B cell (primary cell): ENCODE measurements around the gene NAXD. TPM values are rescaled to one million over a fixed set of nuclear protein-coding genes. Genes with fewer than 3 reads are reported as not detected.

Source experiments
- ATAC-seq: fragments of 200-7000 bp; cut with Tn5 transposase; one replicate; pipeline ENCODE4 v1.10.0; 2021; ENCODE audit warnings: low read depth, mild to moderate bottlenecking, moderate number of reproducible peaks, moderate library complexity
- CTCF ChIA-PET: fragments of 350-600 bp; sonication (Branson Sonifier 250); formaldehyde crosslinking; loops from one replicate; lab custom pipeline; 2021; ENCODE audit warnings: antibody characterized with exemption, inconsistent platforms; lab: Charles Lee
- POLR2A ChIA-PET: fragments of 350-600 bp; sonication (Branson Sonifier 250); formaldehyde crosslinking; loops from one replicate; lab custom pipeline; 2021; ENCODE audit warnings: antibody characterized with exemption; lab: Charles Lee
- DNase-seq: peaks from one replicate; pipeline ENCODE4 v3.0.0; 2013
- H2AFZ ChIP-seq: 2 replicates; pipeline ENCODE4 v1.6.1; 2012; ENCODE audit warnings: mild to moderate bottlenecking, low read depth, low read length; ENCODE audit not compliant: insufficient read depth, poor library complexity, severe bottlenecking
- H3K27ac ChIP-seq, 2 donors: 1 replicate in 1 of 2; 2 replicates in 1 of 2; pipeline ENCODE4 v1.5.1; 2012 to 2013; ENCODE audit warnings: low read length in 2 of 2, mild to moderate bottlenecking in 2 of 2, moderate library complexity in 1 of 2
- H3K27me3 ChIP-seq, 4 experiments: fragments of 200-600 bp in 1 of 4; sonication (generic) in 1 of 4; replicated peaks in 1 of 4; 1 replicate in 2 of 4; 2 replicates in 2 of 4; pipeline versions ENCODE4 v1.6.1 to v1.7.0; 2013 to 2016; ENCODE audit warnings: low read length in 3 of 4, mild to moderate bottlenecking in 2 of 4, mixed read lengths in 1 of 4, moderate library complexity in 1 of 4; ENCODE audit not compliant: insufficient read depth in 4 of 4, control insufficient read depth in 3 of 4; ENCODE audit errors: control extremely low read depth in 1 of 4
- H3K36me3 ChIP-seq, 2 experiments: replicated peaks in 1 of 2; 1 replicate in 1 of 2; 2 replicates in 1 of 2; pipeline versions ENCODE4 v1.6.1 to v1.7.1; 2013; ENCODE audit warnings: low read length in 1 of 2; ENCODE audit not compliant: insufficient read depth in 2 of 2, control insufficient read depth in 1 of 2; ENCODE audit errors: control extremely low read depth in 1 of 2, extremely low read depth in 1 of 2
- H3K4me1 ChIP-seq, 2 donors: fragments of 200-600 bp in 1 of 2; sonication (generic) in 1 of 2; 1 replicate in 1 of 2; 2 replicates in 1 of 2; pipeline versions ENCODE4 v1.5.1 to v1.6.1; 2013 to 2017; ENCODE audit warnings: low read length in 2 of 2; ENCODE audit not compliant: control insufficient read depth in 2 of 2, insufficient read depth in 2 of 2
- H3K4me2 ChIP-seq: replicated peaks from 2 replicates; pipeline ENCODE3; 2012; ENCODE audit warnings: mild to moderate bottlenecking, low read depth, low read length; ENCODE audit not compliant: poor library complexity, severe bottlenecking
- H3K4me3 ChIP-seq, 5 experiments: fragments of 200-600 bp in 1 of 5; sonication (generic) in 1 of 5; 1 replicate in 3 of 5; 2 replicates in 2 of 5; pipeline versions ENCODE4 v1.5.1 to v1.7.0; 2011 to 2016; ENCODE audit warnings: low read length in 4 of 5, mild to moderate bottlenecking in 4 of 5, low read depth in 2 of 5, control low read depth in 1 of 5, moderate library complexity in 1 of 5; ENCODE audit not compliant: insufficient read depth in 1 of 5; ENCODE audit errors: control extremely low read depth in 1 of 5, extremely low read depth in 1 of 5
- H3K79me2 ChIP-seq: fragments of 200-600 bp; sonication (generic); one replicate; pipeline ENCODE4 v1.6.0; 2016; ENCODE audit warnings: low read length; ENCODE audit not compliant: control insufficient read depth, insufficient read depth
- H3K9ac ChIP-seq: fragments of 200-600 bp; sonication (generic); 2 replicates; pipeline ENCODE4 v1.6.1; 2017; ENCODE audit warnings: mild to moderate bottlenecking, low read length, moderate library complexity
- H3K9me3 ChIP-seq, 3 donors: one replicate each; pipeline versions ENCODE4 v1.6.1 to v1.7.1; 2013; ENCODE audit warnings: low read length in 2 of 3; ENCODE audit not compliant: control insufficient read depth in 2 of 3, insufficient read depth in 1 of 3; ENCODE audit errors: control extremely low read depth in 1 of 3
- H4K20me1 ChIP-seq: 2 replicates; pipeline ENCODE4 v1.6.0; 2012; ENCODE audit warnings: mild to moderate bottlenecking, low read length; ENCODE audit not compliant: insufficient read depth, control insufficient read depth, poor library complexity, severe bottlenecking
- H3K27ac Mint-ChIP-seq: one replicate; pipeline ENCODE4 v1.8.0; 2021; ENCODE audit warnings: mixed read lengths
- H3K27me3 Mint-ChIP-seq: one replicate; pipeline ENCODE4 v1.8.0; 2021; ENCODE audit warnings: mixed read lengths
- H3K4me1 Mint-ChIP-seq: one replicate; pipeline ENCODE4 v1.8.0; 2021; ENCODE audit warnings: mixed read lengths
- H3K4me3 Mint-ChIP-seq: one replicate; pipeline ENCODE4 v1.8.0; 2021; ENCODE audit warnings: mixed read lengths
- H3K9me3 Mint-ChIP-seq: one replicate; pipeline ENCODE4 v1.8.0; 2022; ENCODE audit warnings: mixed read lengths; ENCODE audit not compliant: insufficient read depth
- CTCF ChIP-seq: fragments of 200-600 bp; IDR thresholded peaks from one replicate; pipeline ENCODE4 v1.8.0; 2022; ENCODE audit warnings: antibody characterized with exemption, mild to moderate bottlenecking
- EZH2 ChIP-seq: IDR thresholded peaks from 2 replicates; pipeline ENCODE4 v1.6.1; 2012; ENCODE audit warnings: borderline replicate concordance, low read depth, mild to moderate bottlenecking, moderate library complexity, low read length; ENCODE audit not compliant: insufficient read depth, poor library complexity, severe bottlenecking
- WGBS: methylation state at CpG from one replicate; pipeline ENCODE4 v1.1.5; 2013; ENCODE audit warnings: missing lambda C conversion rate; ENCODE audit not compliant: insufficient coverage; 5-methylcytosine and 5-hydroxymethylcytosine counted together
- intact Hi-C: fragments of 100-400 bp; cut with micrococcal nuclease; formaldehyde crosslinking; loops from one replicate; pipeline ENCODE4 v1.10.0; 2022
- polyA plus RNA-seq: library from polyadenylated mRNA; depleted of rRNA; stranded (reverse); fragments of >200 nt; gene quantifications from 2 replicates; pipeline ENCODE4 v1.2.3, GENCODE V29; 2012
- total RNA-seq, 2 donors: library from RNA; stranded (reverse); fragments of 120-200 nt in 1 of 2; gene quantifications; 1 replicate in 1 of 2; 2 replicates in 1 of 2; pipeline versions ENCODE4 v1.2.3 to v1.2.4, GENCODE V29; 2013 to 2022

NAXD gene
- total and polyA plus RNA-seq, 2 donors (not counting 1 experiment from before 2014, with no cell fraction given) = 28.4 to 33.3 TPM

- DNase-seq = no peak
These were observed 68.0 kb downstream of the NAXD start for GRCh38 chr13:110683203-110683883.

More at GRCh38 chr13:110683203-110683883, 68.0 kb downstream of the NAXD start:
- H4K20me1 ChIP-seq = no peaks in the 10 kb centered on the region
- no peak overlapping the region for H3K27ac Mint-ChIP-seq
- CTCF ChIA-PET = interaction anchor here (0.6 to 2.3 kb wide), 12 partner anchors 18 to 228 kb away, joined by 3 to 18 read pairs (median 4); partner anchors contain the start of gene ING1
- H3K27me3 Mint-ChIP-seq = no peaks in the 10 kb centered on the region
- peaks cover 15% of the 10 kb centered on the region for H3K4me1 Mint-ChIP-seq
- WGBS = no CpG with 5 or more reads among the region's 5 CpGs
- H3K4me1 ChIP-seq = peaks cover 0 to 11% of the 10 kb centered on the region in 2 donors
- no peaks in the 10 kb centered on the region for H3K79me2 ChIP-seq
- POLR2A ChIA-PET = interaction anchor here (1.0 kb wide), 1 partner anchor 29 kb away, joined by 3 read pairs; no protein-coding TSS in a partner anchor
- H3K4me2 ChIP-seq = no peak overlapping the region
- no peaks in the 10 kb centered on the region for H3K9me3 ChIP-seq
- H3K36me3 ChIP-seq = peaks cover 19 to 69% of the 10 kb centered on the region in 2 experiments
- H3K4me3 Mint-ChIP-seq = no peak overlapping the region
- no peak overlapping the region for H2AFZ ChIP-seq
- H3K27ac ChIP-seq = no peak overlapping the region
- TF ChIP-seq CTCF = no peak
- TF ChIP-seq EZH2 = no peak
- no peak overlapping the region for H3K4me3 ChIP-seq
- no peaks in the 10 kb centered on the region for H3K9me3 Mint-ChIP-seq
- no peak overlapping the region for H3K9ac ChIP-seq
- no peak for ATAC-seq
- H3K27me3 ChIP-seq = no peaks in the 10 kb centered on the region
- intact Hi-C loops = no loop called here
